Renal cortical epithelial cell (primary cell): ENCODE measurements around the gene TMEM106C. TPM values are rescaled to one million over a fixed set of nuclear protein-coding genes. Genes with fewer than 3 reads are reported as not detected.
A peak's percentile ranks its signal among the peaks of the same experiment; 100 is the strongest.
"Not testable (repeated sequence)": the region's sequence is repeated elsewhere in the genome, so short reads cannot be mapped to it uniquely, and the experiment has no call there.

Experiments used
- DNase-seq: peaks from one replicate; pipeline ENCODE4 v3.0.0-alpha.2; 2011; ENCODE audit warnings: low read depth
- total RNA-seq: library from RNA; depleted of rRNA; stranded (reverse); fragments of >200 nt; gene quantifications from 2 replicates; pipeline ENCODE4 v1.2.3, GENCODE V29; 2014

TMEM106C gene
- total RNA-seq, 1 donor from 2014 or later, result 85.7 TPM

- peak; percentile 63 for DNase-seq
Measured at GRCh38 chr12:47949441-47950341, 13.7 kb upstream of the TMEM106C start.

GRCh38 chr12:47950856-47951468, 12.4 kb upstream of the TMEM106C start:
- DNase-seq, result peak; percentile 18

GRCh38 chr12:47954058-47954457, 9.3 kb upstream of the TMEM106C start:
- no peak for DNase-seq

DNA sequence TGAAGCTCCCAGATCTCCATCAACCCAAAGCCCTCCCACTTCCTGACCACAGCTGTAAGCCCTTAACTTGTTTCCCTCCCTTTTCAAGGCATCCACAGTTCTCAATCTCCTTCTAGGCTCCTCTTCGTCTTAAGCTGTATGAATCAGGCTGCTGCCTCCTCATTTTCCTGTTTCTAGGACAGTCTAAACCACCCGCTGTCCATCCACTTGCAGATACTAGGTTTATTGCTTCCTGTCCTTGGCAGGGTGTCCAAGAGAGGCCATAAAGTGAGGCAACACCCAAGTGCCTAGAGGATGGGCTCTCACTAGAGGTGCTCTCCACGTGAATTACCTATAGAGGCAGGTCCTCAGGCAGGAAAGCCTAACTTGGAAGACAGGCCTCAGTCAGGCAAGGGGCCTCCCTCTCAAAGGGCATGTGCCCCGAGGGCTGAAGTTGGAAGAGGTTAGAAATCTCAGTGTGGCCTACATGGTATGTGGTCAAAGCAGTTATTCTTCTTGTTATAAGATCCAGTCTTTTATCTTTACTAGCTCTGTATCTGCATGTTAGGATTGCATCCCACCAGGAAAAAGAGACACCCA, 8.8 kb upstream of the TMEM106C start:
- no peak for DNase-seq

- DNase-seq, result no peak
Measured at GRCh38 chr12:47955059-47955458, 8.3 kb upstream of the TMEM106C start.

GRCh38 chr12:47957671-47958070, 5.7 kb upstream of the TMEM106C start:
- DNase-seq, result not testable (repeated sequence)

DNA sequence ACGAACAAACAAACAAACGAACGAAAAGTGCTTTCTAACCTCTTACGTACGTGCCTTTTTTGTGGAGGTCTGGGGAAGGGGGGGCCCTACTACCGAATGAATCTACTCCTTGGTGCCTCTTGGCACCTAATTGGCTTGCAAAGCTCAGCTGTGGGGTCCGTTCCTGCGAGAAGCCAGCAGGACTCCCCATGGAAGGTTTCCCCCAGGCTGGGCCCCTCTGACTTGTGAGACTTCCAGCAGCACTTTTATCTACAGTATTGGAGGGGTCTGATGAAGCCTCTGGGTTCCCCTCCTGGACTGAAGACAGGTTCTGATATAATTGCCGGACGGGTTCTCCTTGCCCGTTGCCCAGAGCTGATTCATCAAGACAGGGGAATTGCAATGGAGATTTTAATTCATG, 1.2 kb upstream of the TMEM106C start:
- DNase-seq, result no peak

DNA sequence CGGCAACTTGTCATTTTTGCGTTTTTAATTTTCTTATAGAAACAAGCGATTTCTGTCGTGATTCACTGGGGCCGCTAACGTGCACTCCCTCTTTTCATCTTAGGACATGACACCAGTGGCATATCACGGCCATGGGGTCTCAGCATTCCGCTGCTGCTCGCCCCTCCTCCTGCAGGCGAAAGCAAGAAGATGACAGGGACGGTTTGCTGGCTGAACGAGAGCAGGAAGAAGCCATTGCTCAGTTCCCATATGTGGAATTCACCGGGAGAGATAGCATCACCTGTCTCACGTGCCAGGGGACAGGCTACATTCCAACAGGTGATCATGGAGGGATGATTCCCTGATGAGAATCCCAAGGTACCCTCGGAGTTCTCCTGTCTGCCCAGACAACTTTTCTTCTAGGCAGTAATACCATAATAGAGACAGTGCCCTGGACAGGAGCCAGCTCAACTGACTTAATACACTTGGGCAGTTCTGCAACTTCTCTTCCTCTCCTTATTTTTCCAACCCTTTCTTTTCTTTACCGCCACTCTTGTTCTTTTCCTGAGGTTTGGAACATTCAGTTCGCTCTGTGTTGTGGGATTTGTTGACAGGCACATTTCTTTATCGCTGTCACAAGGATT, 821 bp downstream of the TMEM106C start:
- no peak for DNase-seq

DNA sequence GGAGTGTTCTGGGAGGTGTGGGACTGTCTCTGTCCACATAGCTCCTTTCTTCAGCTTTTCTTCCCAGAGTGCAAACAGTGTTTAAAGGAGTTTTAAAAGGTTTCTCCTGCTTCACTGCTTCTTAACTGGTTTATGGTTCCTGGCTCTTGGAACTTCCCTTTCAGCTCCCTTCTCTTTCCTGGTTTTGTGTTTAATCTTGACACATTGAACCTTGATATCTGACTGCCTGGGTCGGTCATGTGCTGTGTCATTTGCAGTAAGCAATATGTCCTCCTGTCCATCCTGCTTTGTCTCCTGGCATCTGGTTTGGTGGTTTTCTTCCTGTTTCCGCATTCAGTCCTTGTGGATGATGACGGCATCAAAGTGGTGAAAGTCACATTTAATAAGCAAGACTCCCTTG, 2.2 kb downstream of the TMEM106C start:
- no peak for DNase-seq

DNA sequence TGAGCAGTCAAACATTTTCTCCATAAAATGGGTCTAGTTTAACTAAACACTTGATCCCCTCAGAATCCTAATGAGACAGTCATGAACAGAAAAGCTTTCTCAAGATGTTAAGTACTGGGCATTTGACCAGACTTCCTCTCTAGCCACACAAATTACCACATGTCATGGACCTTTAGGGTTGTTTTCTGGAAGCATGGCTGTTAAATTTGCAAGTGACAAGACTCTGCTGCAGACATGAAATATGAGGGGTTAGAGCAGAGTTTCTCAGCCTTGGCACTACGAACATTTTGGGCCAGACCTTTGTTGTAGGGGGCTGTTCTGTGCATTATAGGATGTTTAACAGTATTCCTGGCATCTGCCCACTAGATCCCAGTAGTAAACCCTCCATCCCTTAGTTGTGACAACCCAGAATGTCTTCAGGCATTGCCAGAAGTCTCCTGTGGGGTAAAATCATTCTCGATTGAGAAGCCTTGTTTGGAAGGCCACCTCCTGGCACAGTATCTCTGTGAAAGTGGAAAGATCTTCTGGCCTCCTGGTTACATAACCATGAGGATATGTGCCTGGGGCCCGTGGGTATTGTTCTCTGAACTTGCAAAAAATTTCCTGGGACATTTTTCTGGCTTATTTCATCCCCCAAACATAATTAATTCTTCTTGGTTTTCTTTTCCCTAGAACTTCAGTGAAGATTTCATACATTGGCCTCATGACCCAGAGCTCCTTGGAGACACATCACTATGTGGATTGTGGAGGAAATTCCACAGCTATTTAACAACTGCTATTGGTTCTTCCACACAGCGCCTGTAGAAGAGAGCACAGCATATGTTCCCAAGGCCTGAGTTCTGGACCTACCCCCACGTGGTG, 4.3 kb downstream of the TMEM106C start:
- DNase-seq, result no peak

DNA sequence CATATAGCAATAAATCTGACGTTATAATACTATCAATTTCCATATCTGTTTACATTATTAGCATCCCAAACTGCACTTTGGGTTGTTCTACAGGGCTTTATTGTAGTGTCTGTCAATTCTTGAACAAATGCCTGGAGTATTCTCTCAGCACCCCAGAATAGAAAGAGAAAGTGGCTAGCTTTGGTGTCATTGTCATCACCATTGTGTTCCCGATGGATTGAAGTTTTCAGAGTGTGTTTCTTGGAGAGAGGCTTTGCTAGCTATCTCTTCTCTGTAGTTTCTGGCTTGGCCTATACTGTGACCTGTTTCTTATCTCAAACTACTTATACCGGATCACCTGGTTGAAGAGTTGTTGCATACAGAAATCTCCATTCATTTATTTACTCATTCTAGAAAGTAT, 6.4 kb downstream of the TMEM106C start:
- DNase-seq, result no peak

DNA sequence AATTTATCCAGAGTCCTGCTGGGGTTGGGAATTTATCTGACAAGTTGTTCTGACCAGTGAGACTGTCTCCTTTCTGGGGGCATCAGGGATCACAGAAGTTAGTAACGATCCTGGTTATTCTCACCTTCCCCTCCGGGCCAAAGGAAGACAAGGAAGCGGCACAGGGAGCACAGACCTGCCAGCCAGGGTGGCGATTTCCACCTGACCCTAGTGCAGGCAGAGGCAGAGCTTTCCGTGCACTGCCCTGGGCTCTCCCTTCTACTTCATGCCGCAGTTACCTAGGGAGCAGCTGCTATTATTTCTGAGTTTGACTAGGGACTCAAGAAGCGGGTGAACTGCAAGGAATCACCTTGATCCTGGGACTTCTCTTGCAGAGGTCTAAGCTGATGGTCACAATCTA, 7.4 kb downstream of the TMEM106C start:
- DNase-seq, result no peak

- no peak for DNase-seq
Measured at GRCh38 chr12:47972895-47973294, 9.5 kb downstream of the TMEM106C start.

DNA sequence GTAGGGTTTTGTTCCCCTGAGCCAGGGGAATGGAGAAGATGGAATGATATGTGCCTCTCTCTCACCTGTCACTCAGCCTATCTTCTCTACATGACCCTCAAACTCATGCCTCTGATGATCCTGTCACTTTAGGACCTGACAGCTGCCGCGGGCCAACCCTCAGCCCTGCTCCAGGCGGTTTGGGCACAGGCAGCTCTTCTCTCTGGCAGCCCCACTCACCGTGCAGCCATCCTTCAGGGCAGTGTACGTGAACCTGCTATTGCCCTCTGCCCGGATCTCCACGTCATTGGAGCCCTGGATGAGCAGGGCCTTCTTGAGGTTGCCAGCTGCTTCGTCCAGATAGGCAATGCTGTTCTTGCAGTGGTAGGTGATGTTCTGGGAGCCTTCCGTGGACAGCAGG, 10.5 kb downstream of the TMEM106C start:
- no peak for DNase-seq

DNA sequence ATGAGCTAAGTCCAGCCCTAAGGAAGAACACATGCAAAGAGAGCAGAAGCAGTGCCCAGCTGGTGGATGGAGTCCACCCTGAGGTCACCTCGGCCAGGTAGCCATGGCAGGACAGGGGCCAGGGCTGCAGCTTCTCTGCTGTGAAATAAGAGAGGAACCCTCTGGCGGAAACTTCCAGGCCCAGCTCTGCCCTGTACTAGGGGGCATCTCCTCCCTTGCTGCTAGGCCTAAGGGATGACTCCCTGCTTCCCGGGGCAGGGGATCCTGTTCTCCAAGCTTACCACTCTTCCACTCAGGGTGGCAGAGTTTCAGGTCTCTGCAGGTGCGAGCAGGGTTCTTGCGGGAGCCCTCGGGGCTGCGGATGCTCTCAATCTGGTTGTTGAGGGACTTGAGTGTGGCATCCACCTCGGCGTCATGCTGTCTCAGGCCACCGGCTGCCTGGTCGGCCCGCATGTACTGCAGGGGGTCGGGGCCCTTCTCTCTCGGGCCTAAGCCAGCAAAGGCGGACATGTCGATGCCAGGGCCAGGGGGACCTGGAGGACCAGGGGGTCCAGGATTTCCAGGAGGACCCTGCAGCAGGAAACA, 11.7 kb downstream of the TMEM106C start:
- no peak for DNase-seq

DNA sequence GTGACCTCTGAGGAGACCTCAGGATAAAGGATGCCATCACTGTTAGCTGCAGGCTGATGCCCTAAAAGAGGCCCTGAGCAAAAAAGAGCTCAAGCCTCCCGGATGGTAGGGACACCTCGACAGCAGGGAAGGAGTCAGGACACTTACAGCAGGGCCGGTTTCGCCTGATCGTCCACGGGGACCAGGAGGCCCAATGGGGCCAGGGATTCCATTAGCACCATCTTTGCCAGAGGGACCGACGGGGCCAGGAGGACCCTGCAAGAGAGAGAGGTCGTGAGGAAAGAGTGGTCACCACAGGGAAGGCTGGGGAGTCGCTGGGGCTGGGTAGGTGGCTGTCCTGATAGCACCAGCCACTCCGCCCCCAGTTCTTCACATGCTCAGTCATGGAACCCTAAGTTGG, 12.4 kb downstream of the TMEM106C start:
- DNase-seq, result no peak

DNA sequence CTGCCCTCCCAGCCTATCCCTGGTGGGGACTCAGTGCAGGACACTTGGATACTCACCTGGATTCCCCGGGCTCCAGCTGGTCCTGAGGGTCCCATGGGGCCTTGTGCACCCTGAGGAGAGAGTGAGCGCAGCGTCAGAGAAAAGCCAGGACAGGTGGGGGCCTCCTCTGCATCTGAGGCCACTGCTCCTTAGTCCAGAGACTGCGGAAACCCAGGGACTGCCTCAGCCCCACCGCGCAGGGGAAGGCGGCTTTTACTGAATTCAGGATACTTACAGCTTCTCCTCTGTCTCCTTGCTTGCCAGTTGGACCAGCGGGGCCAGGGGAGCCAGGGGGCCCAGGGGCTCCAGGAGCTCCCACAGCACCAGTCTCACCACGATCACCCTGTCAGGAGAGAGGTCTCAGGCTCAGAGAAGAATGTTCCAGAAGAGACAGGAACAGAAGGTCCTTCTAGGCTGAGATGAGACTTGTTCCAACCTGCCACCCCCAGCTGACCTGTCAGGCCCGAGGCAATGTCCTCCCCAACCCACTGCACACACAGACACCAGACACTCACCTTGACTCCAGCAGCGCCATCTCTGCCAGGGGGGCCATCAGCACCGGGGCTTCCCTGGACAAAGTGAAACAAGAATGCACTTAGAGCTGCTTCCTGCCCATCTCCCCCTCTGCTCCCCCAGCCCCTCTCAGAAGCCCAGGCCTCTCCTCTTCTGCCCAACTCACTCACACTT, 13.8 kb downstream of the TMEM106C start:
- DNase-seq, result no peak

GRCh38 chr12:47977772-47978597, 14.6 kb downstream of the TMEM106C start:
- DNase-seq, result no peak

GRCh38 chr12:47978598-47978873, 15.1 kb downstream of the TMEM106C start:
- DNase-seq, result no peak

DNA sequence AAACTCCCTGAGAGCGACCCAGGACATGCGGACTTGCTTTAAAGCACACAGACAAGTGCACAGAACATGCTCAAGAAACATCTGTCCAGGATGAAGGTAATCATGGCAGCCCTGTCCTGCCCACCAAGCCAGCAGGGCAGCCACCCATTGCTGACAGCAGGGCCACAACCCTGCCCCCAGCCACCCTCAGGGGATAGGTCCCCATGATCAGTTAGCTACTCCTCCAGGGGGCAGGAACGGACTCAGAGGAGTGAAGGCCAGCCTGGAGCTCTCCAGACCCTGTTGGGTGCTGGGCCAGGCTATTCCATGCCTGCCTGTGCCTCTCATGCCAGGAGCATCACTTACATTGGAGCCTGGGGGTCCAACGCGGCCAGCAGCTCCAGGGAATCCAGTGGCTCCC, 15.8 kb downstream of the TMEM106C start:
- no peak for DNase-seq
